Right lobe of liver (tissue), 4 donors: ENCODE measurements around the gene SBF2.

Experiments used
- CTCF ChIP-seq, 4 donors: fragments of 200-600 bp in 3 of 4; fragments of 450-650 bp in 1 of 4; IDR thresholded peaks; one replicate each; pipeline versions ENCODE4 v1.5.1 to v1.8.0; 2016 to 2022; ENCODE audit warnings: antibody characterized with exemption in 4 of 4, mild to moderate bottlenecking in 2 of 4
- POLR2A ChIP-seq: fragments of 450-650 bp; IDR thresholded peaks from one replicate; pipeline ENCODE4 v1.6.1; 2017; ENCODE audit warnings: antibody characterized with exemption, mild to moderate bottlenecking
- donor health status: DM: no; HTN: no; CAD: no.
- donor health status: DM: no; HTN: no; CAD: no.
- donor health status: DM: no; HTN: yes; CAD: no.

DNA sequence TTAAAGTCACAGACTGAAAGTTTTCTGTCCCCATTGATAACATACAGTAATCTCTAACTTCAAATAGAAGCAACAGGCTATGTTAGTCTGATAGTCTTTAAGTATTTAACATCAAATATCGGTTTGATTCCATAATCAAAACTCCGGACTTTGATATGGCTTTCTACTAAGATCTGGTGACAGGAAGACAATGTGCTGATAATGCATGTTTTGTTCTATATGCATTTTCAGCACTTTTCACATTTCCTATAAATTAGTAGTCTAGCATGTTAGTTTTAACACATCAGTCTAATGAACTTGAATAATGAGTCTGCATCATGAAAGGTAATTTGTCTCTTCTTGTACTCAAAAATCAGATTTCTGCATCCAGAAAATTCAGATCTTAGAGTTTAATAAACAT lies 252.7 kb downstream of the SBF2 start:
- TF ChIP-seq POLR2A (no peak), CTCF (IDR thresholded peaks at IDR 0.05) (no peak)
